ENCODE results near the gene CAMKK2. TPM values are rescaled to one million over a fixed set of nuclear protein-coding genes. Genes with fewer than 3 reads are reported as not detected.

The CAMKK2 gene
- total and polyA plus RNA-seq, 2 of the 4 experiments (the other 2 are of a cell fraction): 15.2 to 24.7 TPM

GRCh38 chr12:121325922-121326396 is 29.4 kb upstream of the CAMKK2 start:
- Histone ChIP-seq H3K4me3 (ENCODE audit: insufficient read depth, low read depth, low read length) (no peak overlapping the region), H3K9me3 (ENCODE audit: control insufficient read depth, insufficient read depth, low read length) (no peaks in the 10 kb centered on the region), H4K91ac (ENCODE audit: insufficient read depth, low read depth, low read length) (no peak overlapping the region), H2AFZ (replicated peaks; ENCODE audit: low read length, poor library complexity) (no peak overlapping the region), H2BK20ac (ENCODE audit: low read depth, low read length) (no peak overlapping the region), H3K18ac (ENCODE audit: low read depth, low read length) (no peak overlapping the region), H3K36me3 (ENCODE audit: control insufficient read depth, insufficient read depth, low read length) (peaks cover 39% of the 10 kb centered on the region), H4K5ac (ENCODE audit: low read depth, low read length) (no peak overlapping the region), H3K56ac (ENCODE audit: extremely low read depth, insufficient read depth, low read length) (no peak overlapping the region), H3K27me3 (ENCODE audit: control insufficient read depth, insufficient read depth, low read length) (no peaks in the 10 kb centered on the region), H2AK9ac (replicated peaks; ENCODE audit: low read depth, low read length, poor library complexity) (no peak overlapping the region), H3K9me1 (ENCODE audit: insufficient read depth, low read length) (no peaks in the 10 kb centered on the region), H2BK120ac (ENCODE audit: low read depth, low read length) (no peak overlapping the region), H3K9ac (ENCODE audit: low read depth, low read length) (no peak overlapping the region), H3K4me2 (ENCODE audit: low read depth, low read length) (no peak overlapping the region), H2AK5ac (ENCODE audit: low read depth, low read length) (no peak overlapping the region), H4K8ac (ENCODE audit: low read depth in 2 of 2, low read length in 2 of 2) (no peak overlapping the region), H3K4me1 (ENCODE audit: control insufficient read depth, insufficient read depth, low read length) (no peaks in the 10 kb centered on the region), H2BK5ac (ENCODE audit: low read depth, low read length, poor library complexity, severe bottlenecking) (no peak overlapping the region), H2BK15ac (ENCODE audit: low read depth, low read length) (no peak overlapping the region), H3K79me1 (ENCODE audit: low read depth in 1 of 2, low read length in 2 of 2) (no peaks in the 10 kb centered on the region; a peak in 1 of 4 replicates), H3K4ac (ENCODE audit: low read depth, low read length) (no peak overlapping the region), H3K23ac (ENCODE audit: low read depth, low read length) (no peak overlapping the region), H3K14ac (replicated peaks; ENCODE audit: low read depth, low read length) (no peak overlapping the region), H4K20me1 (ENCODE audit: insufficient read depth, low read length) (no peaks in the 10 kb centered on the region), H3K27ac (ENCODE audit: insufficient read depth, low read length) (no peak overlapping the region)
- BruUV-seq (replicated peaks): no TSS peak
- dilution Hi-C loops (cut with HindIII; ENCODE audit: low sequenced_read_pairs, unreplicated experiment): no loop called here
- DNase-seq (no peak), ATAC-seq (ENCODE audit: low read depth) (no peak)
- CTCF ChIA-PET: no interaction called here
- in situ Hi-C loops (cut with MboI; ENCODE audit: low sequenced_read_pairs): no loop called here
- WGBS, 2 experiments (ENCODE audit: extremely low coverage in 2 of 2, insufficient read length in 1 of 2): 90% methylated on average over 2 of the region's 5 CpGs; no CpG with 5 or more reads in 1 of the 2 experiments
- TF ChIP-seq CEBPB (IDR thresholded peaks at IDR 0.05; ENCODE audit: low read depth, low read length) (peak; percentile 58; the same call in 1 of the 2 replicates), FOS (IDR thresholded peaks at IDR 0.05; ENCODE audit: low read depth, low read length) (no peak)
- intact Hi-C loops (cut with micrococcal nuclease): no loop called here
- POLR2A ChIA-PET (ENCODE audit: unreplicated experiment): no interaction called here
